Activated T-cell treated with anti-CD3 and anti-CD28 coated beads, Interleukin-2, amount 50 U/mL, for 48 hours (primary cell): ENCODE results near the gene UBL4A.
A peak's percentile ranks its signal among the peaks of the same experiment; 100 is the strongest.
"Not testable (repeated sequence)": the region's sequence is repeated elsewhere in the genome, so short reads cannot be mapped to it uniquely, and the experiment has no call there.

Experiments used
- DNase-seq, 2 experiments: peaks; one replicate each; pipeline ENCODE4 v3.0.0-alpha.2; 2020

UBL4A gene

DNA sequence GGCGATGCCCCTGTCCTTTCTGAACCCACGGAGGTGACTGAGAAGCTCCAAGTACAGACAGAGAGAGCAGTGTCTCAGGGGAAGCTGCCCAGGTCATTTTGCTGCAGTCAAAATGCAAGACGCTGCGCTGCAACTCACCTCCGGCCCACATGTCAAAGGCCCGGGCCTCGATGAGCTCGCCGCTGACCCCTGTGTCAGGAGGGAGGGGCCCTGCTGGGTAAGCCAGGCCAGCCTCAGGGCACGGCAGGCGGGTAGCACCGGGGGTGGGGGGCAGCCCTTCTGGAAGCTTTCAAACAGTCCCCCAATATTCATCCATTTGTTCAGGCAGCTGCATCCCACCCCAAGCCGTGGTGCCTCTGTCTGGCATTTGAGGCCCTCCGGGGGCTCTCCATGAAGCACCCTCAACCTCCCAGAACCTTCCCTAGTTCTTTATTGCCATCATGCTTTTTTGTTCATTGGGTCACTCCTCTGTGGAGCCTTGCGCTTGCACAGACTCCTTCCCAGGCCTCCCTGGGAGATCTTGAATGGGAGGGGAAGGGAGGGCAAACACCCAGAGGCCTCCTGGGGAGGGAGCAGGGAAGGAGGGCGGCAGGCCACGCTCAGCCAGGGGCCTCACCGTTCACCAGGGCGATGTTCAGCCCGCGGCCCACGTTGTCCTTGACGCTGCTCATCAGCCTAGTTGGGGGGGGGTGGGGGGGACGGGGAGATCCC lies 21.4 kb upstream of the UBL4A start:
- DNase-seq, result no peak

DNA sequence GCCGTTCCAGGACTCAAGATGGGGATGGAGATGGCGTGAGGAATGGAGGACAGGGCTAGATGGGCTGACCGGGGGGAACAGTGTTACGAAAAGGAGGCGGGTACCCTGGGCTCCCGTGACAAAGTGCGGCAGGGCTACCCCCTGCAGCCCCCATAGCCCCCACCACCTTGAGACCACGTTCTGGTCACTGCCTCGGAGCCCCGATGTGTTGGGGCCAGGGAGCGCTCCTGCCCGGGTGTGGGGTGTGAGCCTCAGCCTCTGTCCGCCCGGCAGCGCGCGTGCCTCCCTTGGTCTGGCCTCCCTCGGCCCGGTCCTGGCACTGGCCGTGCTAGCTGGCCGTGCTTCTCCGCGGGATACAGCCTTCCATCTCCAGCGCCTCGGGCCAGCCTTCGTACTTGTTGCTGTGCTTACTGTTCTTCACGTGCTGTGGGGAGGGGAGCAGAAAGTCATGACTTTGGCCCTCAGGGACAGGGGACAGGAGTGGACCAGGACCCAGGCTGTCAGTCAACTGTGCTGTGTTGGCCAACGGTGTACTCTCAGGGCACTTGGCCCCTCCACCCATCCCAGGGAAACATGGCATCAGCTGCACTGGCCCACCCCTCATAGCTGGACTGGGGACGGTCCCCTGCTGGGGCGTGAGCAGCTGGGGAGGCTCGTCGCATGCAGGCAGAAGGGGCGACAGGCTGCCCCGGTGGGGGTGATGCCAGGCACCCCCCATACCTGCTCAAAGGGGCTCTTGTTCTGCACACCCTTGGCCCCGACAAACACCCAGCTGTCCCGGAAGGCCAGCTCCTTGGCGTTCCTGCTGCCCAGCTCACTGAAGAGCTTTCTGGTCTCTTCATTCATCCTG lies 20.3 kb upstream of the UBL4A start:
- DNase-seq, result no peak

DNA sequence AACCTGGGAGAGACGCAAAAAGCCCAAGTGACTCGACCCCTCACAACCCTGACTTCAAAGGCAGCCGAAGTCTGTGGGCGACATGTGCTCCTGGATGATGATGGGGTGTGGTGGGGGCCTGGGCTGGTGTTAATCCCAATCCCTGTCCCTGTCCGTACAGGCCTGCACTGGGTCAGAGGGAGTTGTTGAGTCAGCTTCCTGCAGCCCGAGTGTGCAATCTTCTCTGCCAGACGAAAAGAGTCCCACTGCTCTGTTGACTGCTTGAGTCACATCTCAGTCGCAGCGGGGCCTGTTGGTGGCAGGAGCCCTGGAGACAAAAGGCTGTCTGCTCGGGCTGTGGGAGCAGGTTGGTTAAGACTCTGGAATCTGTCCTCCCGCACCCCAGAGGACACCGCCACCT lies 19.3 kb upstream of the UBL4A start:
- DNase-seq, result no peak

DNA sequence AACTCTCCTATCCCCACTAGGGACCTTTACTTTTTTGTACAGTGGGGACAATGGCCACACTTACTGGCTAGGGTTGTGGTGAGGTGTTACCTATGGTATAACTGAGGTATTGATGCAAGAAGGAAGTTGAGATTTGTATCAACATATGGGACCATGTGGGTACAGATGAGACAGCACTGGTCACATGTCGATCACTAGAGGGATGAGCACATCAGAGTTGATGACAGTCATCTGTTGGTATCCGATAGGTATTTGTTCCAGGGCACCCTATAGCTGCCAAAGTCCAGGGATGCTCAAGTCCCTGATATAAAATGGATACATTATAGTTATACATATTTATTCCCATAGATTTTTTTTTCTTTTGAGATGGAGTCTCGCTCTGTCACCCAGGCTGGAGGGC lies 16.6 kb upstream of the UBL4A start:
- DNase-seq, result no peak

DNA sequence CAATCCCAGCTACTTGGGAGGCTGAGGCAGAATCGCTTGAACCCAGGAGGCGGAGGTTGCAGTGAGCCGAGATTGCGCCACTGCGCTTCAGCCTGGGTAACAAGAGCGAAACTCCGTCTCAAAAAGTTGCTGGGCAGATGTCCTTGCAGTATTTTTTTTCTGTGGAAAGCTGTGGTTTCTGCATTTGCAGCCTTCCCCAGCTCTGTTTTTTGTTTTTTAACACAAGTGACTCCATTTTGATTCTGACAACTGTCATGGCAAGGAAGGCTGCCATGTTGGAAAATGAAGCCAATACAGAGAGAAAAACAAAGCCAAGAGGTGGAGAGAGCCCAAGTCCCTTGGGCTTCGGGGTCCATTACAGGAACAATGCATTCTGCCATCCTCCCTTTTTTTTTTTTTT lies 15.7 kb upstream of the UBL4A start:
- DNase-seq, result no peak

DNA sequence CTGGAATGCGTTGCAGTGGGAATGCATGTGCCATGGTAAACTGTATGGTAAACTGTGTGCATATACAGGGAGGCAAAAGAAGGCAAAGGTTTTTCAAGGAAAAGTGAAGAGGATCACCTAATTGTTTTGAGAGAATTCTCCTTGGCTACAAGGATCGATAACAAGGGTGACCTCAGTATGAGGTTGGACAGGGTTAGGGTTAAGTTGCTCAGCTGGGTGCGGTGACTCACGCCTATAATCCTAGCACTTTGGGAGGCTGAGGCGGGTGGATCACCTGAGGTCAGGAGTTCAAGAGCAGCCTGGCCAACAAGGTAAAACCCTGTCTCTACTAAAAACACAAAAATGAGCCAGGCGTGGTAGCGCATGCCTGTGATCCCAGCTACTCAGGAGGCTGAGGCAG lies 15.0 kb upstream of the UBL4A start:
- DNase-seq, result not testable (repeated sequence)

DNA sequence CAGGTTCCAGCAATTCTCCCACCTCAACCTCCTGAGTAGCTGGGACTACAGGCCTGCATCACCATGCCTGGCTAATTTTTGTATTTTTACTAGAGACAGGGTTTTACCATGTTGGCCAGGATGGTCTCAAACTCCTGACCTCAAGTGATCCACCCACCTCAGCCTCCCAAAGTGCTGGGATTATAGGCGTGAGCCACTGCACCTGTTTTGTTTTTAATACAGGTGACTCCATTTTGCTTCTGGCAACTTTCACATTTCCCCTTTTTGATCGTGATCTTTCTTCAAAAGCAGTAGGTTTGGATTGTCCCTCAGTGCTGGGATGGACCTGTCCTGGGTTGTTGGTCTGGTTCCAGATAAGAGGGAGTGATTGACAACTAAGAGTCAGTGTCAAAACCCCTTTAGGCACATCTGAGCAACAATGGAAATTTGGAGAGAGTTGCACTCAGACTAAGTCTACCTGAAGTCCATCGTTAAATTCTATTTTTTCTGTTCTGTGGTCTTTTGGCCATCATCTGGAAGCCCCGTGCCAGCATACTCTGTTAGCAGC lies 10.2 kb upstream of the UBL4A start:
- not testable (repeated sequence) for DNase-seq

DNA sequence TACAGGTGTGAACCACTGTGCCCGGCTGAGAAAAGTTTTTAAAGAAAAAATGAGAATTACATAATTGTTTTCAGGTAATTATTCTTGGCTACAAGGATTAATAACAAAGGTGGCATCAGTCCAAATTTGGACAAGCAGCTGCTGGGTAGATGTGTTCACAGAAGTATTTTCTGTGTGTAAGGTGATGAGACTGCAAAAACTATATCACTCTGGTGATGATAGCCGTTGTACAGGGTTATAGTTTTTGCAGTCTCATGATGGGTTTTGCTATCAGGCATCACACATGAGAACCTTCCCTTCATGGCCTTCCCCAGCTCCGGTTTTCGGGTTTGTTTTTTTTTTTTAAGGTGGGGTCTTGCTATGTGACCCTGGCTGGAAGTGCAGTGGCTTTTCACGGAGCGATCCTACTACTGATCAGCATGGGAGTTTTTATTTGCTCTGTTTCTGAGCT lies 9.1 kb upstream of the UBL4A start:
- no peak for DNase-seq

DNA sequence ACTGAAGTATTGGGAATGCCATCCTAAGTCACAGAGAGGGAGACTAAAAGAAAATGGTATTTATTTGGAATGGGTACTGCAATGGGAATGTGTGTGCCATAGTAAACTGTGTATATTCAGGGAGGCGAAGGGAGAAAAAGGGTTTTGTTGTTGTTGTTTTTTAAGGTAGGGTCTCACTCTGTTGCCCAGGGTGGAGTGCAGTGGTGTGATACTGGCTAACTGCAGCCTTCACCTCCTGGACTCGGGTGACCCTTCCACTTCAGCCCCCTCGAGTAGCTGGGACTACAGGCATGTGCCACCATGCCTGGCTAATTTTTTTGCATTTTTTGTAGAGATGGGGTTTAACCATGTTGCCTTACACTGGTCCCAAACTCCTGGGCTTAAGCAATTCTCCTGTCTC lies 8.3 kb upstream of the UBL4A start:
- no peak for DNase-seq

DNA sequence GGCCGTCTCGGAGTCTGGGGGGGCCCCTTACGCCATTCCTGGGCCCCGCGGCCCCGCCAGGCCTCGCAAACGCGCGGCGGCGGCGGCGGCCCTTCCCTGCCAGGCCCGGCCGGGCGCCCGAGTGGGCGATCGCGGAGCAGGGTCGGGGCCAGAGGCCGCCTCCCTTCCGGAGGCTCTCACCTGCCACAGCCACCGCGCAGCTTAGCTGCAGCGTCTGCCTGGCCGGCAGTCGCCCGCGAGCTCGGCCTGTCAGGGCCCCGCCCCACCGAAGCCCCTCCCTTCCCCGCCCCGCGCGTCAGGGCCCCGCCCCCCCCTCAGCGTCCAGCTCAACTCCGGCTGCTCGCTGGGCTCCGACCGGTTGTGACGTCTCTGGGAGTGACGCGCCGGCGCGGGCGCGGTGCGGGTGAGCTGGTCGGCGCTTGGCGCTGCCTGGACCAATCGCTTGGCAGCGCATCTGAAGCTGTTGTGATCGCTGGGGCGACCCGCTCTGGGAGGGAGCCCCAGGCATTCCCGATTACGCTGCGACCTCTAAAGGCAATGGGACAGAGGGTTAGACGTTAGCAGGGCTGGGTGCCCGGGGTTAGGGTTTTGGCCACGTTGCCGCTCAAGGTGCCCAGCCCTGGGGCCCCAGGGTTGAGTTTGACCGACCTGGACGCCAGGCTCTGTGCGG lies 4.1 kb upstream of the UBL4A start, which contains the start of gene SLC10A3:
TSS of gene SLC10A3 (minus strand) at position 216 of the 670 bp plus-strand sequence. CDS start 1,689 bp downstream, outside the sequence.
- DNase-seq, result peak; percentile 88 to 92

DNA sequence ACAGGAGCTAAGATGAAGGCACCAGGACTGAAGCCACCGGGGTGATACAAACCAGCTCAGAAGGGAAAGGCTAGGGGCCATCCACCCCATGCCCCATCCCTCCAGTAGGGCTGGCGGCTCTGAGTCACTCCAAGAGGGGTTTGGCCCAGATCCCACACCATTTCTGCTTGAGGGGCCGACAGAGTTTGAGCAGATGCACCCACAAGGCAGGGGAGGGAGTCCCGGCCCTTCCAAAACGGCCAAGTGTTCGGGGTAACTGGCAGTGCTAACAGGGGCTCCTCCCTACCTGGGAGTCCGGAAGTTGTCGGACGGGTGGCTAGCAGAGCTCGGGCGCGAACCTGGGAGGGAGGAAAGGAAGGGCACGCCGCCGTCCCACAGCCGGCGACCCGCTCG lies 3.6 kb upstream of the UBL4A start:
- peak in 1 of 2 experiments; percentile 54 for DNase-seq

DNA sequence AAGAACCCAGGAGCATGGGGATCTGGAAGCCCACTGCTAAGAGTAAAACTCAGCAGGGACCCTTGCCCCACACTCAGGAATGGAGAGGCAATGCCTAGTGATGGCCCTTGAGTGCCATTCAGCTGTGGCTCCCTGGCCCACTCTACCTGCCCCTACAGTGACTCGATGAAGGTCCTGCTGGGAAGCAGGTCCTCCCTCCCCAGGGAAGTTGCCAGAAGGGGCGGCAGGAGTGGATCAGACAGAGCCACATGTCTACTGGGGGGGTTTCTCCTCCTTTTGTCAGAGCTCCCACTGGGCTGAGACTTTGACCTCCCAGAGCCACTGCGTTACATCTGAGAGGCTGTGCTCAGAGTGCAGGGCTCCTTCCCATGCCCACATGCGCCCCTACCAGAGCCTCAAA lies 2.8 kb upstream of the UBL4A start:
- no peak for DNase-seq

DNA sequence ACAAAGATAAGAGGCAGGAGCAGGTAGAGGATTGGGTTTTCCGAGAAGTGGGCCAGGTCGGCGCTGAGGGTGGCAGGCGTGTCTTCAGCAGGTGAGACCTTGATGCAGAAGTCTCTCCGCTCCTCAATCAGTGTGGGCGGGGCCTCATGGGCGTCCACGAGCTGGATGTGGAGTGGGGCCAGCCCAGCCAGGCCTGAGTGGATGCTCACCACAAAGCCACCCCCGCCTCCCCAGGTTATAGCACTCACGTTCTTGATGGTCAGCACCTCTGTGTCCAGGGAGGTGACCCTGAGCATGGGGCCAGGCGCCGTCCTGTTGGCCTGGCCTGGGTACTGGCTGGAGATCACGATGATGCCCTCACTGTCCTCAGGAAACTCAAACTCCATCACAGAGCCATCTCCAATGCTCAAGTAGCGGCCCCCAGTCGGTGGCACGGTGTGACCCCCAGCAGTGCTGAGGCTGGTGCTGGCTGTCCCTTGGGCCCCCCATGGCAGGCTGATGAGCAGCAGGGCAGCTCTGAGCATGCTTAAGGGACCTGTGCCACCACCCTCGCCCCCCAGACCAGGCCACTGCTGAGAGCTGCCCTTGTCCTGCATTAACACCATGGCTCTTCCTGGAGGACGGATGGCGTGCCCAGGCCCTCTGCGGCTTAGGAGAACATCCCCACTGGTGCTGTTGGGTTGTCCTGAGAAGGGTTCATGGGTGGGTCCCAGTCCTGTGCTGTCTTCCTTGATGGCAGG lies 2.1 kb upstream of the UBL4A start:
- no peak for DNase-seq

DNA sequence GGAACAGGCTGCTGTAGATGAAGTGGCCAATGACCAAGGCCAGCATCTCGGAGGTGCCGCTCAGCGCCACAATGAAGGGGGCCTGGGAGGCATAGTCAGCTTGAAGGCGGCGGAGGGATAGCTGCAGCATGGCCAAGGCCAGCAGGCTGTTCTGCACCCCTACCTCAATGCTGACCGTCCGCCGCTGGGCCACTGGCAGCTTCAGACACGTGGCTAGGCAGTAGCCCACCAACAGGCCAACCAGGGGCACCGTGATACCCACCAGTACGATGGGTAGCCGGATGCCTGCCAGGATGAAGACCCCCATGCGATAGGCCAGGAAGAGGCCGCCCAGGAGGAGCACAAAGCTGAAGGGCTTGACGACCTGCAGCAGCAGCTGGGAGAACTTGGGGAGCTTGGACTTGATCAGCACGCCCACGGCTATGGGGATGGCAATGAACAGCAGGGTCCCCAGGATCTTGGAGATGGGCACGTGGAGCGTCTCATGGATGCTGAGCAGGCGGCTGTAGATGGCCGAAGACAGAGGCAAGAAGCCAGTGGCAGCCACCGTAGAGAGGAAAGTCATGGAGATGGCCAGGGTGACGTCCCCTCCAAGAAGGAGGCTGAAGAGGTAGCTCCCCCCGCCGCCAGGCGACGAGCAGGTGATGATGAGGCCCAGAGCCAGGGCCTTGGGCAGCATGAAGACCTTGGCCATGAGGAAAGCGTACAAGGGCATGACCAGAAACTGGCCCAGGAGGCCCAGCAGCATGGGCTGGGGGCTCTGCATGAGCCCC lies 1.3 kb upstream of the UBL4A start:
- DNase-seq, result no peak

DNA sequence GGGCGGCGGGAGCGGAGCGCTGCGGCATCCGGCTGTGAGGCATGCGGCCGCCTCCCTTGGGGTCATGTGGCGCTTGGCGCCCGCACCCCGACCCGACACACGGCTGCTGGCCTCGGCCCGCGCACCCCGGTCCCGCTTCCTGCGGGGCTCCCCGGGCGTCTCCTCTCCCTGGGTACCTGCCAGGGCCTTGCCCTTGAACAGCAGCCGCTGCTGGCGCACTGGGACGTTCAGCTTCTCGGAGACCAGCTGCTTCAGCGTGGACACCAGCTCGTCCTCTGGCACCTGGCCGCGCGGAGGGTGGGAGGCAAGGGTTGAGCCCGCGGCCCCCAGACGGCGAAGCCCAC lies 391 bp downstream of the UBL4A start:
- peak; percentile 49 to 63 for DNase-seq

DNA sequence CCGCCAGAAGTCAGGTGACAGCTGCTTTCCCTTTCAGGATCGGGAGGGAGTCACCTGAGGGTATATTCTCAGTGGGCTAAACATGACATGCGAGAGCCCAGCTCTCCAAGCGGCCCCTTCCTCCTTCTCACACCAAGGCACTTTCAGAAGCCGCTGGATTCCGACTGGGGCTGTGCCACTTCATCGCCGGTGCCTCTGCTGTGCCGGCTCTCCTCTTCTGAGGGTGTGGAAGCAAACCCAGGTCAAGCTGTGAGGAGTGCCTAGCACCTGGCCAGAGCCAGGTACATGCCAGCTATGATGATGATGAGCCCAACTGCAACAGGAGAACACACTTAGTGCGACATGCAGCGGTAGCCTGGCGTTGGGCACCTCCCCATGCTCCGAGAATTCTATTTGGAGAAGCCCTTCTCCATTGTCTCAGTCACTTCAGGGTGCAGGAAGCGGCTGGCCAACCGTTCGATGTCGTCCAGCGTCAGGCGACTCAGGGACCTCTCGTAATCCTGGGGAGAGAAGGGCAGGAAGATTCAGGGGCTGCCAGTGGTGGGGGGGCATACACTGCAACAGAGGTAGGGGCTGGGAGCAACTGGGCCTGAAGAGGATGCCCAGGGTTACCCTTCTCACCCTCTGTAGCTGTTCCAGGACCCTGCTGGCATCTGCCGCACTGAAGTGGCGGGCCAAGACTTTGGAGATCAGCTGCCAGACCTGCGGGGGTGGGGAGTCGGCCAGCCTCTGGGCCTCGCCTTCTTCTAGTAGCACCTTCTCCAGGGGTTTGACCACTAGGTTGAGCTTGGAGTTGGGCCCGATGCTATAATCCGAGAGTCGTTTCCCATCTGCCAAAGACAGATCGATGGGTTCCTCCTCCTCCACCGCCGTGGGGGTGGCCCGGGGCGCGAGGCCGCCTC lies 1.0 kb downstream of the UBL4A start:
- DNase-seq, result no peak

DNA sequence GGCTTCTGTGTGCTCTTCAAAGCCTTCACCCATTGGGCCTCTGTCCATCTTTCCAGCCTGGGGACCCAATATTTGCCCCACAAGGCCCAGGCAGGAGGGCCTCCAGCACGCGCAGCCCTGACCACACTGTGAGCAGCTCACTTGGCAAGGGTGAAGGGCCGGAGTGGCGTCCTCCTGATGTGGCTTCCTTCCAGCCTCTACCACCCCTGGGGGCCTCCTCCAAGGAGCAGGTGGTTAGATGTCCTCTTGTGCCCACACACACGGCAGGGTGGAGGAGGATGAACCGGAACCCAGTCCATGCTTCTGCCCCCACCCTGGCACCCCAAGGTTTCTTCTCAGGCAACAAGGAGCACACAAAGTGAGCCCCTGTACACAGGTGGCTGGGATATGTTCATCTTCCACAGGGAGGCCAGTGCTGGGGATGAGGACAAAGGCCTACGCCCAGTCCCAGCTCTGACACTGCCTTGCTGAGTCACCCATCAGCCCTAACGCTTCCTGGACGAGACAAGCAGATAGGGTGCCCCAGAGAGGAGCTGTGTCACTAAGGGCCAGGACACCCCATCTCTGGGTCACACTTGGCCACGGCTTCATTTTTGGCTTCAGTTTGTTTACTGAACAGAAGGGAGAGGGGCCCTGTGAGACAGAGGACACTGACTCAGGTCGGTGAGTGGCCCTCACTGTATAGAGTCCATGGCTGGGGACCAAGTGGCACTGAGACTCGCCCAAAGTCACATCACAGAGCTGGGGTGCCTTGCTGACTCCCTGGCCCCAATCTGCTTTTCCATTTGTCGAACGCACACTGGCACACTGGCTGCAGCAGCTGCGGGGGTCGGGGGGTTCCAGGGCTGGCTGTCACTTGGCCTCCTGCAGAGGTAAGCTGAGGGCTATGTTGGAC lies 1.9 kb downstream of the UBL4A start:
- no peak for DNase-seq

DNA sequence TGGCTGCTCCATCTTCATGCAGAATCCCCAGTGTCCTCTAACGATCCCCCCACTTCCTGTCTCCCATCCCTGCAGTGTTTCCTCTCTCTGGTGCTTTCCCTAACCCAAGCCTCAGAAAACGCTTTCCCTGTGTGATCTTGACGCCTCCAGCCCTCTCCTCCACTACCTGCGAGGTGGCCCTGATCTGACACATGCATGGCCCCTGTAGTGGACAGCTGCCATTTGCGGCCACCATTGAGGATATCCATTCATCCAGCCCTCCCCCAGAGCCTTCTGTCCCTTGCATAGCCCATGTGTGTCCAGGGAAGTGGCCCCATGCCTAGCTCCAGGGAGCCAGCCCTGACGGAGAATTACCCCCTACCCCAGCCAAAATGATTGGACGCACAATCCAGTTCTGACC lies 3.1 kb downstream of the UBL4A start:
- no peak for DNase-seq

DNA sequence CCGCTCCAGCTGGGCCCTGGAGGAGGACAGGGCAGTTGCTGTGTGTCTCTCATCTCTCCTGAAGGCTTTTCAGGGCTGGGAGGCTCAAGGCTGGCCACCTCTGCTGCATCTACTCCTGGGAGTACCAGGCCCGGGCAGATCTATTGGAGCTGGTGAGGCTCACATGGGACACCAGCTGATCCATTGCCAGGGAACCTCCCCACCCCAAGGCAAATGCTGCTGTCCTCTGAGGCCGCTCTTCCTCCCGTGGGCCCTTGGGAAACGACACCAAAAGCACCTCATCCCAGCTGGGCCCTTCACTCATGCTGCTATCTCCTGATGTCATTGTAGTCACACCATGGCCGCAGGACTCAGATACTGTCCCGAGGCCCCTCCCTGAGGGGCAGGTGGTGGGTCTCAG lies 3.6 kb downstream of the UBL4A start:
- DNase-seq, result no peak
